Panc1 (cell line): ENCODE data around the gene EHD1. TPM values are rescaled to one million over a fixed set of nuclear protein-coding genes. Genes with fewer than 3 reads are reported as not detected.
"Not testable (repeated sequence)": the region's sequence is repeated elsewhere in the genome, so short reads cannot be mapped to it uniquely, and the experiment has no call there.

Experiments used
- ATAC-seq: fragments of 200-7000 bp; cut with Tn5 transposase; 2 replicates; pipeline ENCODE4 v1.9.1; 2020; ENCODE audit warnings: mild to moderate bottlenecking, moderate library complexity
- BruUV-seq: library from RNA; stranded (reverse); fragments of 400-500 nt; replicated peaks from 2 replicates; lab custom pipeline; 2021; lab: Mats Ljungman, UMichigan
- CTCF ChIA-PET: fragments of 300-600 bp; sonication (Branson Sonifier 250); formaldehyde crosslinking; loops from one replicate; lab custom pipeline; 2022; ENCODE audit warnings: antibody characterized with exemption; lab: Charles Lee
- POLR2A ChIA-PET: fragments of 300-600 bp; sonication (Branson Sonifier 250); formaldehyde crosslinking; loops from one replicate; lab custom pipeline; 2022; ENCODE audit warnings: antibody characterized with exemption; lab: Charles Lee
- DNase-seq: peaks from one replicate; pipeline ENCODE4 v3.0.0-alpha.2; 2010; ENCODE audit warnings: low read depth, low spot score
- H3K27ac ChIP-seq: 2 replicates; pipeline ENCODE4 v1.5.1; 2011; ENCODE audit warnings: mild to moderate bottlenecking, low read length, inconsistent platforms
- H3K27me3 ChIP-seq: fragments of 200-500 bp; sonication (Bioruptor generic); 2 replicates; pipeline ENCODE4 v1.6.0; 2014; ENCODE audit warnings: low read length, inconsistent platforms; ENCODE audit not compliant: control insufficient read depth, insufficient read depth
- H3K36me3 ChIP-seq: fragments of 200-500 bp; sonication (Bioruptor generic); 2 replicates; pipeline ENCODE4 v1.5.1; 2014; ENCODE audit warnings: inconsistent platforms, mild to moderate bottlenecking, low read length, moderate library complexity; ENCODE audit not compliant: control insufficient read depth, insufficient read depth
- H3K4me1 ChIP-seq: 2 replicates; pipeline ENCODE4 v1.5.1; 2011; ENCODE audit warnings: inconsistent platforms, mild to moderate bottlenecking, low read length, moderate library complexity; ENCODE audit not compliant: control insufficient read depth, insufficient read depth
- H3K4me3 ChIP-seq, 2 experiments: 2 replicates each; pipeline ENCODE4 v1.5.1; 2011 to 2012; ENCODE audit warnings: low read depth in 2 of 2, low read length in 2 of 2, mild to moderate bottlenecking in 2 of 2, inconsistent platforms in 1 of 2, moderate library complexity in 1 of 2
- H3K9me3 ChIP-seq: fragments of 200-500 bp; sonication (Bioruptor generic); 2 replicates; pipeline ENCODE4 v1.5.1; 2014; ENCODE audit warnings: low read depth, mild to moderate bottlenecking, inconsistent platforms, low read length, moderate library complexity; ENCODE audit not compliant: control insufficient read depth, insufficient read depth
- POLR2AphosphoS5 ChIP-seq: IDR thresholded peaks from 2 replicates; pipeline ENCODE4 v1.6.1; 2012; ENCODE audit warnings: mild to moderate bottlenecking, low read depth, low read length, moderate library complexity
- SIN3A ChIP-seq: IDR thresholded peaks from 2 replicates; pipeline ENCODE4 v1.6.1; 2012; ENCODE audit warnings: low read depth, mild to moderate bottlenecking, low read length, moderate library complexity, borderline replicate concordance; ENCODE audit not compliant: insufficient read depth
- TCF7L2 ChIP-seq: IDR thresholded peaks from 2 replicates; pipeline ENCODE4 v1.6.1; 2011; ENCODE audit warnings: mild to moderate bottlenecking, low read depth, low read length, inconsistent platforms
- in situ Hi-C: cut with HindIII; loops from 2 replicates; pipeline ENCODE4 v1.10.0; 2016; ENCODE audit warnings: low sequenced_read_pairs, low pct_unique_long_range_greater_than_20kb
- intact Hi-C: fragments of 100-400 bp; cut with micrococcal nuclease; formaldehyde crosslinking; loops from one replicate; pipeline ENCODE4 v1.10.0; 2022; ENCODE audit not compliant: unreplicated experiment
- total RNA-seq: library from RNA; stranded (reverse); gene quantifications from one replicate; pipeline ENCODE4 v1.2.1, GENCODE V29; 2021; ENCODE audit not compliant: unreplicated experiment
- TF ChIP-seq, protein P1 (sequence below), 2 experiments: IDR thresholded peaks; 2 replicates each; pipeline ENCODE4 v1.6.1; 2011 to 2012; ENCODE audit warnings: low read depth in 2 of 2, control low read depth in 1 of 2, low read length in 1 of 2, mild to moderate bottlenecking in 1 of 2, moderate library complexity in 1 of 2; ENCODE audit not compliant: insufficient read depth in 1 of 2
- TF ChIP-seq, protein P2 (sequence below): fragments of 450-650 bp; IDR thresholded peaks from 2 replicates; pipeline ENCODE4 v1.5.1; 2017; ENCODE audit warnings: mild to moderate bottlenecking

Gene EHD1
- total RNA-seq, 1 experiment from 2014 or later: 186 TPM

DNA sequence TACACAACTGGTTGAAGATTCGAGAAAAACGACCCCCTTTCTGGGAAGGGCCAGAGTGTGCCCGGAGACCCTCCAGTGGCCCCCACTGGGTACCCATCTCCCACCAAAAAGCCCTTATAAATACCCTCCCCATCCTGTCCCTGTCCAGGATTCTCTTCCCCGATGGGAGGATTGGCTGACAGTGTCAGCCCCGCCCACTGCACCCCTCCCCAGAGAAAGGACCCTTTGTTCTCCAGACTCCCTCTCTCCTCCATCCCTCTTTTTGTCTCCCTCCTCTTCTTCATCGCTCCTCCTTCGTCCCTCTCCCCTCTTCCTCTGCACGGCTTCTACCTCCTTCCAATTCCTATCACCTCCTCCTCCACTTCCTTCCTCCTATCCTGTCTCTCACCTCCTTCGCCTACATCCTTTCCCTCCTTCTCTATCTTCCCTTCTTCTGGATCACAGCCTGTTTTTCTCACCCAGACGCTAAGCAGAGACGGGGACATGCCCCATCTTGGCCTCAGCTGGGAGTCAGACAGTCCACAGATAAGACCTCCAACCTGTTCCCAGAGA lies 54.8 kb downstream of the EHD1 start:
- BruUV-seq: TSS peak; percentile 93
- POLR2A ChIA-PET: interaction anchor here (0.6 kb wide), 1 partner anchor 8 kb away, joined by 3 read pairs; no protein-coding TSS in a partner anchor
- ATAC-seq (no peak), DNase-seq (no peak)
- CTCF ChIA-PET: no interaction called here
- in situ Hi-C loops: no loop called here
- H3K27ac ChIP-seq: no peak overlapping the region
- intact Hi-C loops: no loop called here
- no peaks in the 10 kb centered on the region for H3K9me3 ChIP-seq
- no peaks in the 10 kb centered on the region for H3K27me3 ChIP-seq
- no peaks in the 10 kb centered on the region for H3K36me3 ChIP-seq
- H3K4me3 ChIP-seq: no peak overlapping the region
- TF ChIP-seq POLR2AphosphoS5 (no peak), SIN3A (no peak), TCF7L2 (no peak)
- TF ChIP-seq, protein P1, sequence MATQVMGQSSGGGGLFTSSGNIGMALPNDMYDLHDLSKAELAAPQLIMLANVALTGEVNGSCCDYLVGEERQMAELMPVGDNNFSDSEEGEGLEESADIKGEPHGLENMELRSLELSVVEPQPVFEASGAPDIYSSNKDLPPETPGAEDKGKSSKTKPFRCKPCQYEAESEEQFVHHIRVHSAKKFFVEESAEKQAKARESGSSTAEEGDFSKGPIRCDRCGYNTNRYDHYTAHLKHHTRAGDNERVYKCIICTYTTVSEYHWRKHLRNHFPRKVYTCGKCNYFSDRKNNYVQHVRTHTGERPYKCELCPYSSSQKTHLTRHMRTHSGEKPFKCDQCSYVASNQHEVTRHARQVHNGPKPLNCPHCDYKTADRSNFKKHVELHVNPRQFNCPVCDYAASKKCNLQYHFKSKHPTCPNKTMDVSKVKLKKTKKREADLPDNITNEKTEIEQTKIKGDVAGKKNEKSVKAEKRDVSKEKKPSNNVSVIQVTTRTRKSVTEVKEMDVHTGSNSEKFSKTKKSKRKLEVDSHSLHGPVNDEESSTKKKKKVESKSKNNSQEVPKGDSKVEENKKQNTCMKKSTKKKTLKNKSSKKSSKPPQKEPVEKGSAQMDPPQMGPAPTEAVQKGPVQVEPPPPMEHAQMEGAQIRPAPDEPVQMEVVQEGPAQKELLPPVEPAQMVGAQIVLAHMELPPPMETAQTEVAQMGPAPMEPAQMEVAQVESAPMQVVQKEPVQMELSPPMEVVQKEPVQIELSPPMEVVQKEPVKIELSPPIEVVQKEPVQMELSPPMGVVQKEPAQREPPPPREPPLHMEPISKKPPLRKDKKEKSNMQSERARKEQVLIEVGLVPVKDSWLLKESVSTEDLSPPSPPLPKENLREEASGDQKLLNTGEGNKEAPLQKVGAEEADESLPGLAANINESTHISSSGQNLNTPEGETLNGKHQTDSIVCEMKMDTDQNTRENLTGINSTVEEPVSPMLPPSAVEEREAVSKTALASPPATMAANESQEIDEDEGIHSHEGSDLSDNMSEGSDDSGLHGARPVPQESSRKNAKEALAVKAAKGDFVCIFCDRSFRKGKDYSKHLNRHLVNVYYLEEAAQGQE (IDR thresholded peaks at IDR 0.05; ENCODE audit: insufficient read depth in 1 of 2, low read depth in 2 of 2, low read length in 1 of 2): no peak
- TF ChIP-seq, protein P2, sequence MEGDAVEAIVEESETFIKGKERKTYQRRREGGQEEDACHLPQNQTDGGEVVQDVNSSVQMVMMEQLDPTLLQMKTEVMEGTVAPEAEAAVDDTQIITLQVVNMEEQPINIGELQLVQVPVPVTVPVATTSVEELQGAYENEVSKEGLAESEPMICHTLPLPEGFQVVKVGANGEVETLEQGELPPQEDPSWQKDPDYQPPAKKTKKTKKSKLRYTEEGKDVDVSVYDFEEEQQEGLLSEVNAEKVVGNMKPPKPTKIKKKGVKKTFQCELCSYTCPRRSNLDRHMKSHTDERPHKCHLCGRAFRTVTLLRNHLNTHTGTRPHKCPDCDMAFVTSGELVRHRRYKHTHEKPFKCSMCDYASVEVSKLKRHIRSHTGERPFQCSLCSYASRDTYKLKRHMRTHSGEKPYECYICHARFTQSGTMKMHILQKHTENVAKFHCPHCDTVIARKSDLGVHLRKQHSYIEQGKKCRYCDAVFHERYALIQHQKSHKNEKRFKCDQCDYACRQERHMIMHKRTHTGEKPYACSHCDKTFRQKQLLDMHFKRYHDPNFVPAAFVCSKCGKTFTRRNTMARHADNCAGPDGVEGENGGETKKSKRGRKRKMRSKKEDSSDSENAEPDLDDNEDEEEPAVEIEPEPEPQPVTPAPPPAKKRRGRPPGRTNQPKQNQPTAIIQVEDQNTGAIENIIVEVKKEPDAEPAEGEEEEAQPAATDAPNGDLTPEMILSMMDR: no peak
- H3K4me1 ChIP-seq: no peaks in the 10 kb centered on the region

DNA sequence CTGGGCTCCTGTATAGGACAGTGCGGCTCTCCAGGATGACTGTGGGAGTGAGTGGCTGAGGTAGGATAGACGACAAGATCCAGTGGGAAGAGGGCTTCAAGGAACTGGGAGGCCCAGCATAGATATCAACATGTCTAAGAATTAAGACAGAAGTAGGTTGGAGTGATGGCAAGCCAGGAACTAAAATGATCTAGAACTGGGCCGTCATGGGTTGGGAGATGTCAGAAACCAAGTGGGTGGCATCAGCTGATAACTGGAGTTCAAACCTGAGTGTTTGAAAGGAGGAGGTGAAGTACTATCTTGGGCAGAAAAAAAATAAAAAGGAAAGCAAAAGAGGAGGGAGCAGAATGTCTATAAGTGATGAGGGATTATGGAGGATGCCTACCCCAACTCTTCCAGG lies 60.9 kb downstream of the EHD1 start:
- H3K36me3 ChIP-seq: no peaks in the 10 kb centered on the region

DNA sequence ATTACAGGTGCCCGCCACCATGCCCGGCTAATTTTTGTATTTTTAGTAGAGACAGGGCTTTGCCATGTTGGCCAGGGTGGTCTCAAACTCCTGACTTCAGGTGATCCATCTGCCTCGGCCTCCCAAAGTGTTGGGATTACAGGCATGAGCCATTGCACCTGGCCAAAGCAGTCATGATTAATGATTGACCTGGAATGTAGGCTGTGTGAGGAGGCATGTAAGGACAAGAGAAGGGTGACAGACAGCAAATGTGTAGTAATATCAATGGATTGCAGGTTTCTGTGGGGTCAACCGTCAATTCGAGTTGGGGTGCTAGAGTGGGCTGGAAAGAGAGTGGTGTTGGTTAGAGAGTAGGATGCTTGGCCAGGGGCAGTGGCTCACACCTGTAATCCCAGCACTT lies 63.0 kb downstream of the EHD1 start:
- intact Hi-C loops, BruUV-seq, ATAC-seq, H3K9me3 ChIP-seq, in situ Hi-C loops, H3K27ac ChIP-seq, H3K27me3 ChIP-seq, H3K4me3 ChIP-seq, DNase-seq, H3K36me3 ChIP-seq, CTCF ChIA-PET, H3K4me1 ChIP-seq: not testable (repeated sequence)
- POLR2A ChIA-PET: interaction anchor here (0.7 kb wide), 1 partner anchor 20 kb away, joined by 8 read pairs; no protein-coding TSS in a partner anchor

More for the DNA sequence above, 60.9 kb downstream of the EHD1 start:
- in situ Hi-C loops (no loop called here), intact Hi-C loops (no loop called here)
- Histone ChIP-seq H3K27me3 (no peaks in the 10 kb centered on the region), H3K27ac (no peak overlapping the region), H3K4me3 (no peak overlapping the region), H3K4me1 (no peaks in the 10 kb centered on the region), H3K9me3 (no peaks in the 10 kb centered on the region)
- BruUV-seq: no TSS peak
- ChIA-PET CTCF (no interaction called here), POLR2A (interaction anchor here (0.6 kb wide), 1 partner anchor 31 kb away, joined by 3 read pairs; no protein-coding TSS in a partner anchor)
- ATAC-seq (no peak), DNase-seq (no peak)
- no peak for TF ChIP-seq TCF7L2
- no peak for TF ChIP-seq POLR2AphosphoS5
- TF ChIP-seq, protein P1 (IDR thresholded peaks at IDR 0.05; ENCODE audit: insufficient read depth in 1 of 2, low read depth in 2 of 2, low read length in 1 of 2): no peak
- TF ChIP-seq, protein P2: no peak
- no peak for TF ChIP-seq SIN3A
